Vagina (tissue), 2 donors: ENCODE data around the gene DDX10. TPM values are rescaled to one million over a fixed set of nuclear protein-coding genes. Genes with fewer than 3 reads are reported as not detected.

Experiments used
- DNase-seq, 2 donors: peaks; one replicate each; pipeline ENCODE4 v3.0.0-alpha.2; 2017; ENCODE audit errors: extremely low spot score in 2 of 2
- H3K27ac ChIP-seq: fragments of 200-600 bp; sonication (generic); one replicate; pipeline ENCODE4 v1.5.1; 2019
- H3K27me3 ChIP-seq: fragments of 200-600 bp; sonication (generic); one replicate; pipeline ENCODE4 v1.5.1; 2019
- H3K36me3 ChIP-seq, 2 donors: fragments of 200-600 bp; sonication (generic); one replicate each; pipeline ENCODE4 v1.5.1; 2017 to 2019
- H3K4me1 ChIP-seq: fragments of 200-600 bp; sonication (generic); one replicate; pipeline ENCODE4 v1.5.1; 2019
- H3K4me3 ChIP-seq, 2 donors: fragments of 200-600 bp; sonication (generic); 1 replicate in 1 of 2; 2 replicates in 1 of 2; pipeline ENCODE4 v1.5.1; 2016 to 2019
- H3K9me3 ChIP-seq: fragments of 200-600 bp; sonication (generic); one replicate; pipeline ENCODE4 v1.5.1; 2019
- POLR2A ChIP-seq, 2 donors: fragments of 450-650 bp; IDR thresholded peaks; one replicate each; pipeline ENCODE4 v1.6.1; 2017; ENCODE audit warnings: antibody characterized with exemption in 2 of 2, mild to moderate bottlenecking in 2 of 2, moderate library complexity in 2 of 2
- POLR2AphosphoS5 ChIP-seq, 2 donors: sonication (generic); formaldehyde crosslinking; IDR thresholded peaks; one replicate each; pipeline ENCODE4 v1.9.0; 2017; ENCODE audit warnings: antibody characterized with exemption in 2 of 2, mild to moderate bottlenecking in 2 of 2, low read depth in 1 of 2; ENCODE audit not compliant: insufficient read depth in 1 of 2
- intact Hi-C: fragments of 100-400 bp; cut with DNase I; formaldehyde crosslinking; loops from one replicate; pipeline ENCODE4 v1.15.1; 2023
- total RNA-seq: library from RNA; depleted of rRNA; stranded (reverse); fragments of >200 nt; gene quantifications from one replicate; pipeline ENCODE4 v1.2.3, GENCODE V29; 2016
- TF ChIP-seq, protein P1 (sequence below), 3 experiments: fragments of 450-650 bp in 2 of 3; fragments of 200-600 bp in 1 of 3; sonication (generic) in 1 of 3; IDR thresholded peaks; one replicate each; pipeline ENCODE4 v1.5.1; 2017 to 2019; ENCODE audit warnings: antibody characterized with exemption in 3 of 3, mild to moderate bottlenecking in 2 of 3, moderate library complexity in 2 of 3

The DDX10 gene
- total RNA-seq, 1 donor from 2014 or later = 23.8 TPM

DNA sequence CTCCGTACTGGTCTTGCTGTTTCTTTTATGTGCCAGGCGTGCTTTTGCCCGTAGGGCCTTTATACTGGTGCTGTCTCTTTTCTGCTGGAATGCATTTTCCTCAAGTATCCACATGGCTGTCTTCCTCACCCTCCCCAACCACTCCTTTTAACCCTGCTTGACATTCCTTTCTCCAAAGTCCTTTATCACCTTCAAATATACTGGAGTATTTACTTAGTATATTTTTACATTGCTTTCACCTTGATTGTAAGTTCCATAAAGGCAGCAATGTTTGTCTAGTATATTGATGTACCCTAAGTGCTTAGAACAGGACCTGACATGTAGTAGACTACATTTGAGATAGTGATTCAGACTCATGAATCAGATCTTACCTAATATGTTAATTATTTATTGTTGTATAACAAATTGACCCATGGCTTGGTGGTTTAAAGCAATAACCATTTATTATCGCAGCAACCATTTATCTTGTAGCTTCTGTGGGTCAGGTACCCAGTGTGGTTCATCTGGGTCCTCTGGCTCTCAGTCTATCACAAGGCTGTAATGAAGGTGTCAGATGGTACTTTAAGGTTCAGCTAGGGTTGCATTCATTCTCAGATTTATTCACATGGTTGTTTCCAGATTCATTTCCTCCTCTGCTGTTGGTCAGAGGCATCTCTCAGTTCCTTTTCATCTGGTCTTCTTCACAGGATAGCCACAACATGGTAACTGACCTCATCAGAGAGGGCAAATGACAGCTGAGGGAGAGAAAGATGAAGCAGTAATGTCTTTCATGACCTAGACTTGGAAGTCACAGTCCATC is 34.2 kb downstream of the DDX10 start:
- H3K36me3 ChIP-seq = peaks cover 0 to 10% of the 10 kb centered on the region in 2 donors
- H3K27me3 ChIP-seq = no peaks in the 10 kb centered on the region
- H3K9me3 ChIP-seq = no peaks in the 10 kb centered on the region
- no peak for TF ChIP-seq POLR2A (IDR thresholded peaks at IDR 0.05)
- TF ChIP-seq POLR2AphosphoS5 (IDR thresholded peaks at IDR 0.05; ENCODE audit: insufficient read depth in 1 of 2, low read depth in 1 of 2) = no peak
- TF ChIP-seq, protein P1, sequence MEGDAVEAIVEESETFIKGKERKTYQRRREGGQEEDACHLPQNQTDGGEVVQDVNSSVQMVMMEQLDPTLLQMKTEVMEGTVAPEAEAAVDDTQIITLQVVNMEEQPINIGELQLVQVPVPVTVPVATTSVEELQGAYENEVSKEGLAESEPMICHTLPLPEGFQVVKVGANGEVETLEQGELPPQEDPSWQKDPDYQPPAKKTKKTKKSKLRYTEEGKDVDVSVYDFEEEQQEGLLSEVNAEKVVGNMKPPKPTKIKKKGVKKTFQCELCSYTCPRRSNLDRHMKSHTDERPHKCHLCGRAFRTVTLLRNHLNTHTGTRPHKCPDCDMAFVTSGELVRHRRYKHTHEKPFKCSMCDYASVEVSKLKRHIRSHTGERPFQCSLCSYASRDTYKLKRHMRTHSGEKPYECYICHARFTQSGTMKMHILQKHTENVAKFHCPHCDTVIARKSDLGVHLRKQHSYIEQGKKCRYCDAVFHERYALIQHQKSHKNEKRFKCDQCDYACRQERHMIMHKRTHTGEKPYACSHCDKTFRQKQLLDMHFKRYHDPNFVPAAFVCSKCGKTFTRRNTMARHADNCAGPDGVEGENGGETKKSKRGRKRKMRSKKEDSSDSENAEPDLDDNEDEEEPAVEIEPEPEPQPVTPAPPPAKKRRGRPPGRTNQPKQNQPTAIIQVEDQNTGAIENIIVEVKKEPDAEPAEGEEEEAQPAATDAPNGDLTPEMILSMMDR (IDR thresholded peaks at IDR 0.05) = no peak
- intact Hi-C loops = no loop called here
- no peak overlapping the region for H3K27ac ChIP-seq
- no peak for DNase-seq
- no peaks in the 10 kb centered on the region for H3K4me1 ChIP-seq
- H3K4me3 ChIP-seq = no peak overlapping the region

DNA sequence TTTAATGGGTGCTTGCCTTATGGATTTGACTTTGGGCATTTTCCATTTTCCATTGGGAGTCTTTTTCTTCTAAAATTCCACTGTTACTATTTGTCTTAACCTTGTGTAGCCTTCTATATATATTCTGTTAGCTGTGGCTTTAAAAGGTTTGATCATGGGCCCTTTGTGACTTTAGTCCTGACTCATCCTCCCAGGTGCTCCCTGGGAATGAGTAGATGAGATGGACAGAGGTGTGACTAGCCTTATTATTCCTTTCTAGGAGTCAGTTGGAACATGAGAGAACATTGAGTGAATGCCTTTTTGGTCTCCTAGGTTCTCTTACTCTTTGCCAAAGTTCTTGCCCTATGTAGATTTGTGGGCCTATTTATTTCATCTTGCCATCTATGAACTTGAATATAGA is 39.0 kb downstream of the DDX10 start:
- H3K27me3 ChIP-seq = no peaks in the 10 kb centered on the region
- intact Hi-C loops = no loop called here
- no peak for DNase-seq
- H3K27ac ChIP-seq = no peak overlapping the region
- TF ChIP-seq, protein P1 (IDR thresholded peaks at IDR 0.05) = no peak
- no peak for TF ChIP-seq POLR2A (IDR thresholded peaks at IDR 0.05)
- no peak for TF ChIP-seq POLR2AphosphoS5 (IDR thresholded peaks at IDR 0.05; ENCODE audit: insufficient read depth in 1 of 2, low read depth in 1 of 2)
- H3K4me1 ChIP-seq = no peaks in the 10 kb centered on the region
- peaks cover 0 to 21% of the 10 kb centered on the region in 2 donors for H3K36me3 ChIP-seq
- no peak overlapping the region for H3K4me3 ChIP-seq
- H3K9me3 ChIP-seq = peaks cover 3% of the 10 kb centered on the region

DNA sequence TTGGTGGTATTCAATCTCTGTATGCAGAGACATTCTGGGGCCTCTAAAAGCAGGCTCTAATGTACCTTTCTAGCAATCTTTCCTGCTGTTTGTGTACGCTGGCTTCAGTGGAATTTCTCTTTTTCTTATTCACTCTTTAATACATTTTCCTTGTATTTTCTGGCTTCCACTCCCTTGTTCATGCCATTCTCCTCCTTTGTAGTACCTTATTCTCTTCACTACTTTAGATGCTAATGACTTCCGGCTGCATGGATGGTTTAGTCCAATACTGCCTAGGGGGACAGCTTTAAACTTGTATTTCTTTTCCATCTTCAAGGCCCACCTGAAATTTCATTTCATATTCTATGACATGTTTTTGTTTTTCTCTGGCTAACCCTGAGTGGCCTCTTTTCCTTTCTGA is 40.2 kb downstream of the DDX10 start:
- TF ChIP-seq, protein P1 (IDR thresholded peaks at IDR 0.05) = no peak
- TF ChIP-seq POLR2AphosphoS5 (IDR thresholded peaks at IDR 0.05; ENCODE audit: insufficient read depth in 1 of 2, low read depth in 1 of 2) (no peak), POLR2A (IDR thresholded peaks at IDR 0.05) (no peak)
- no peak overlapping the region for H3K27ac ChIP-seq
- peaks cover 0 to 24% of the 10 kb centered on the region in 2 donors for H3K36me3 ChIP-seq

DNA sequence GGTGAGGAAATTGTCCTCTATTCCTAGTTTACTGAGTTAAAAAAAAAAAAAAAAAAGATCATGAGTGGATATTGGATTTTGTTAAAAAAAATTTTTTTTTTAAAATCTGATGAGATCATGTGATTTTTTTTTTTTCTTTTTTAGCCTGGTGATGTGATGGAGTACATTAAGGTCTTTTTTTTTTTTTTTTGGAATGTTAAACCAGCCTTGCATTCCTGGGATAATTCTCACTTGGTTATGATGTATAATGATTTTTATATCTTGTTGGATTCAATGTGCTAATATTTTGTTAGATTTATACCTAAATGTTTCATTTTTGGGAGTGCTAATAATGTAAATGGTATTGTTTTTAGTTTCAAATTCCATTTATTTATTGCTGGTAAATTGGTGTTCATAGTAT is 43.3 kb downstream of the DDX10 start:
- no peaks in the 10 kb centered on the region for H3K27me3 ChIP-seq
- intact Hi-C loops = no loop called here
- no peaks in the 10 kb centered on the region for H3K4me1 ChIP-seq
- DNase-seq = no peak
- peaks cover 0 to 36% of the 10 kb centered on the region in 2 donors for H3K36me3 ChIP-seq
- no peak overlapping the region for H3K4me3 ChIP-seq
- no peak for TF ChIP-seq POLR2AphosphoS5 (IDR thresholded peaks at IDR 0.05; ENCODE audit: insufficient read depth in 1 of 2, low read depth in 1 of 2)
- TF ChIP-seq, protein P1 (IDR thresholded peaks at IDR 0.05) = no peak
- no peak for TF ChIP-seq POLR2A (IDR thresholded peaks at IDR 0.05)
- no peak overlapping the region for H3K27ac ChIP-seq
- peaks cover 6% of the 10 kb centered on the region for H3K9me3 ChIP-seq

More for the DNA sequence above, 40.2 kb downstream of the DDX10 start:
- DNase-seq = no peak
- Histone ChIP-seq H3K4me1 (no peaks in the 10 kb centered on the region), H3K9me3 (peaks cover 6% of the 10 kb centered on the region), H3K27me3 (no peaks in the 10 kb centered on the region), H3K4me3 (no peak overlapping the region)
- intact Hi-C loops = no loop called here

DNA sequence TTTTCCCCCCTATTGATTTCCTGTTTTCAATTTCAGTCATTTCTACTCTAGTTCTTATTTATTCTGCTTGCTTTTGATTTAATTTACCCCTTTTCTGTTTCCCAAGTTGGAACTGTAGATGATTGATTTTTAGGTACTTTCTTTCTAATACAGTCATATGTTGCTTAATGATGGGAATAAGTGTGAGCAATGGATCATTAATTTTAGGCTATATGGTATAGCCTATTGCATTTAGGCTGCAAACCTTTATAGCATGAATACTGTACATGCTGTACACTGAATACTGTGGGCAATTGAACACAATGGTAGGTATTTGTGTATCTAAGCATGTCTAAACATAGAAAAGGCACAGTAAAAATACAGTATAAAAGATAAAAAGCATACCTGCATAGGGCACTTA is 44.9 kb downstream of the DDX10 start:
- intact Hi-C loops = no loop called here
- peaks cover 0 to 36% of the 10 kb centered on the region in 2 donors for H3K36me3 ChIP-seq
- no peaks in the 10 kb centered on the region for H3K4me1 ChIP-seq
- no peak for DNase-seq
- TF ChIP-seq POLR2AphosphoS5 (IDR thresholded peaks at IDR 0.05; ENCODE audit: insufficient read depth in 1 of 2, low read depth in 1 of 2) = no peak
- TF ChIP-seq, protein P1 (IDR thresholded peaks at IDR 0.05) = no peak
- no peak for TF ChIP-seq POLR2A (IDR thresholded peaks at IDR 0.05)
- no peaks in the 10 kb centered on the region for H3K27me3 ChIP-seq
- H3K27ac ChIP-seq = no peak overlapping the region
- H3K4me3 ChIP-seq = no peak overlapping the region
- peaks cover 6% of the 10 kb centered on the region for H3K9me3 ChIP-seq
